Measurements from ENCODE around the gene KRT7.

GRCh38 chr12:52238207-52238840, 5.3 kb downstream of the KRT7 start:
- TF ChIP-seq MAX (IDR thresholded peaks at IDR 0.05) (no peak), TAF1 (conservative IDR thresholded peaks at IDR 0.05) (no peak), HNF4G (IDR thresholded peaks at IDR 0.05) (no peak), NR2F2 (IDR thresholded peaks at IDR 0.05) (no peak), SP1 (IDR thresholded peaks at IDR 0.05) (no peak)
- TF ChIP-seq, protein P1, sequence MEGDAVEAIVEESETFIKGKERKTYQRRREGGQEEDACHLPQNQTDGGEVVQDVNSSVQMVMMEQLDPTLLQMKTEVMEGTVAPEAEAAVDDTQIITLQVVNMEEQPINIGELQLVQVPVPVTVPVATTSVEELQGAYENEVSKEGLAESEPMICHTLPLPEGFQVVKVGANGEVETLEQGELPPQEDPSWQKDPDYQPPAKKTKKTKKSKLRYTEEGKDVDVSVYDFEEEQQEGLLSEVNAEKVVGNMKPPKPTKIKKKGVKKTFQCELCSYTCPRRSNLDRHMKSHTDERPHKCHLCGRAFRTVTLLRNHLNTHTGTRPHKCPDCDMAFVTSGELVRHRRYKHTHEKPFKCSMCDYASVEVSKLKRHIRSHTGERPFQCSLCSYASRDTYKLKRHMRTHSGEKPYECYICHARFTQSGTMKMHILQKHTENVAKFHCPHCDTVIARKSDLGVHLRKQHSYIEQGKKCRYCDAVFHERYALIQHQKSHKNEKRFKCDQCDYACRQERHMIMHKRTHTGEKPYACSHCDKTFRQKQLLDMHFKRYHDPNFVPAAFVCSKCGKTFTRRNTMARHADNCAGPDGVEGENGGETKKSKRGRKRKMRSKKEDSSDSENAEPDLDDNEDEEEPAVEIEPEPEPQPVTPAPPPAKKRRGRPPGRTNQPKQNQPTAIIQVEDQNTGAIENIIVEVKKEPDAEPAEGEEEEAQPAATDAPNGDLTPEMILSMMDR (IDR thresholded peaks at IDR 0.05; ENCODE audit: low read depth, low read length, missing input control) = no peak
- TF ChIP-seq, protein P2, sequence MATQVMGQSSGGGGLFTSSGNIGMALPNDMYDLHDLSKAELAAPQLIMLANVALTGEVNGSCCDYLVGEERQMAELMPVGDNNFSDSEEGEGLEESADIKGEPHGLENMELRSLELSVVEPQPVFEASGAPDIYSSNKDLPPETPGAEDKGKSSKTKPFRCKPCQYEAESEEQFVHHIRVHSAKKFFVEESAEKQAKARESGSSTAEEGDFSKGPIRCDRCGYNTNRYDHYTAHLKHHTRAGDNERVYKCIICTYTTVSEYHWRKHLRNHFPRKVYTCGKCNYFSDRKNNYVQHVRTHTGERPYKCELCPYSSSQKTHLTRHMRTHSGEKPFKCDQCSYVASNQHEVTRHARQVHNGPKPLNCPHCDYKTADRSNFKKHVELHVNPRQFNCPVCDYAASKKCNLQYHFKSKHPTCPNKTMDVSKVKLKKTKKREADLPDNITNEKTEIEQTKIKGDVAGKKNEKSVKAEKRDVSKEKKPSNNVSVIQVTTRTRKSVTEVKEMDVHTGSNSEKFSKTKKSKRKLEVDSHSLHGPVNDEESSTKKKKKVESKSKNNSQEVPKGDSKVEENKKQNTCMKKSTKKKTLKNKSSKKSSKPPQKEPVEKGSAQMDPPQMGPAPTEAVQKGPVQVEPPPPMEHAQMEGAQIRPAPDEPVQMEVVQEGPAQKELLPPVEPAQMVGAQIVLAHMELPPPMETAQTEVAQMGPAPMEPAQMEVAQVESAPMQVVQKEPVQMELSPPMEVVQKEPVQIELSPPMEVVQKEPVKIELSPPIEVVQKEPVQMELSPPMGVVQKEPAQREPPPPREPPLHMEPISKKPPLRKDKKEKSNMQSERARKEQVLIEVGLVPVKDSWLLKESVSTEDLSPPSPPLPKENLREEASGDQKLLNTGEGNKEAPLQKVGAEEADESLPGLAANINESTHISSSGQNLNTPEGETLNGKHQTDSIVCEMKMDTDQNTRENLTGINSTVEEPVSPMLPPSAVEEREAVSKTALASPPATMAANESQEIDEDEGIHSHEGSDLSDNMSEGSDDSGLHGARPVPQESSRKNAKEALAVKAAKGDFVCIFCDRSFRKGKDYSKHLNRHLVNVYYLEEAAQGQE (IDR thresholded peaks at IDR 0.05) = no peak

All from liver (tissue), 3 donors.